ENCODE data around the gene EGFLAM.
"Not testable (repeated sequence)": the region's sequence is repeated elsewhere in the genome, so short reads cannot be mapped to it uniquely, and the experiment has no call there.

Gene EGFLAM

DNA sequence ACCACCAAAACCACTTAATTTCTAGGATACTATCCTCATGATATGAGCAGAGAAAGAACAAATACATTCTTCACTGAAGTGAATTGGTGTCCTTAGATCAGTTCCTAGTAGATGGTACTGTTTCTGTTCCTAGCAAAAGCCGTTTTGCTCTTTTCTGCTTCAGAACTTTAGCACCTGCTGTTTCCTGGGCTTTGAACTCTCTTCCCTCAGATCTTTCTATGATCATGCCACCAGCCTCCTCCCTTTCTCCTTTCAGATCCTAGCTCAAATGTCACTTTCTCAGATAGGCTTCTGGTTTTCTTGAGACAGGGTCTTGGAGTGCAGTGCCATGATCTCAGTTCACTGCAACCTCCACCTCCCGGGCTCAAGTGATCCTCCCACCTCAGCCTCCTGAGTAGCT is 118.0 kb downstream of the EGFLAM start:
- no peak for DNase-seq (ENCODE audit: low spot score)

DNA sequence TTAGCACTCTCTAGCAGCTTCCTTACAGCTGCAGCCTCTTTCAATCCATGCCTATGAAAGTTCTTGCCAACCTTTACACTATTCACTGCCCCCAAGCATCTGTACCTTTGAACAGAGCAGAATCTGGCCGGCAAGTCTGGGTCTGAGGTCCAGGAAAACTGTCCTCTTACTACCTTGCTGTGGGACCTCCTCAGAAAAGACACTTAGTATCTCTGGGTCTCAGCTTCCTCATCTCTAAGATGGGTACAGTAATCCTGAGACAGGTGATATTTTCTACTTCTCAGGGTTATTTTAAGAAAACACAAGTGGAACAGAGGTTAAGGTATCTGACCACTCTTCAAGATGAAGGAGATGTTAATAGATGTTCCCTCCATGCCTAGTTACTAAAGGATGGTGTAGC is 120.2 kb downstream of the EGFLAM start:
- no peak for DNase-seq (ENCODE audit: low spot score)

DNA sequence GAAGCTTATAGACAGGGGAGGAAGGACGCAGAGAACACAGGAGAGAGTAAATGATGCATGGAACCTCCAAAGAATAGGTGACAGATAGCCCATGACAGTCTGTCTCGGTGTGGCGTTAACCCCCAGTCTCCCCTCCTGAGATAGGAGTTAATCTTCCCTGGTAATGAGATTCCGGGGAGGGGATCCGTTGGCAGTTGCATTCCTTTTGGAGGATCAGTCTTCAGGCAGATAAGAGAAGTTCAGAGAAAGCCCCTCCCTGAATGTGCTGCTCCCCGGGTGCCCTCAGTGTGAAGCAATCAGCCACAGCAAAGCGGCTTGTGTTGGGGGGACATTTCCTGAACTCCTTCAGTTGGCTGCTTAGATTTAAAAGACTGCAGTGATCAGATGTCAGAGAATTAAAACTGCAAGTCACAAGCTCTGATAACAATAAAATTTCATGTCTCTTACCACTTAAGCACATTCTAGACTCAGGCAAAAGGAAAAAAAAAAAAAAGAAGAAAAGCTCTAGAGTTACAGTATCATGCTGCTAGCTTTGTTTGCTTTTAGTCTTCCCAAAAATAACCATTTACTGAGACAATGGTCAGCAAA is 121.1 kb downstream of the EGFLAM start:
- no peak for DNase-seq (ENCODE audit: low spot score)

GRCh38 chr5:38380537-38380936 is 122.2 kb downstream of the EGFLAM start:
- no peak for DNase-seq (ENCODE audit: low spot score)

GRCh38 chr5:38381361-38381760 is 123.0 kb downstream of the EGFLAM start:
- DNase-seq (ENCODE audit: low spot score): no peak

- peak; percentile 28 for DNase-seq (ENCODE audit: low spot score)
Measured at GRCh38 chr5:38382898-38383297, 124.5 kb downstream of the EGFLAM start.

GRCh38 chr5:38383701-38384100 is 125.3 kb downstream of the EGFLAM start:
- no peak for DNase-seq (ENCODE audit: low spot score)

DNA sequence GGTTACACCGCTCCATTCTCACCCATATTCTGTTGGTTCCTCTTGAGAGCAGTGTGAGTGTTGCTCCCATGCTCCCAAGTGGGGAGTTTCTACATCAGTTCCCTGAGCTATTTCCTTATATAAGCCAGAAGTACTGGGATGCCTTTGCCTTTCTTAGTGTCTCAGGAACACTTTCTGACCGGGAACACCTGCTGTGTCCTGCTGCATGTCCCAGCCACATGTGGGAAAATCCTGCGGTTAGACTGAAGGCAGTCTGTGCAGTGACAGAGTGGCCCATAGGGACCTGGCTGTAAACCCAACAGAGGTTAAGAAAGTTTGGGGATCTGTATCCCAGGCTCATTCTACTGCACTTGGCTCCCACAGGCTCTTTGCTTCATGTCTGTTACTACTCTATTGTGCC is 126.0 kb downstream of the EGFLAM start:
- no peak for DNase-seq (ENCODE audit: low spot score)

DNA sequence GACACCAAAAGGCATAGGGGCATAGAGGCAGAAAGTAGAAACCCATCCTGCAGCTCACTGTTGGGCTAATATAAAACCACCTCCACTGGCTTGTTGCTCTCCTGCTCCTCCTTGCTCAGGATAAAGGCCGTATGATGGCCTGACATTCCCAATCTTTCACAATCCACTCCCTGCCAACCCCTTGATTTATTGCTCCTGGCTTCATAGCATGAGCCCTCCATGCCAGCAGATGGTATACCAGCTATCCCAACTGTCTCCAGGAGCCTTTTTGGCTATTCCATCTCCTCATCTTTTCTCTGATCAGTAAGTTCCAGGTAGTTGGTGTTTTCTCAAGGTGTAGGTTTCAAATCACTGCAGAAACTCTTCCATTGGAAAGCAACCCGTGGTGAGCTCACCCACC is 128.8 kb downstream of the EGFLAM start:
- DNase-seq (ENCODE audit: low spot score): no peak

DNA sequence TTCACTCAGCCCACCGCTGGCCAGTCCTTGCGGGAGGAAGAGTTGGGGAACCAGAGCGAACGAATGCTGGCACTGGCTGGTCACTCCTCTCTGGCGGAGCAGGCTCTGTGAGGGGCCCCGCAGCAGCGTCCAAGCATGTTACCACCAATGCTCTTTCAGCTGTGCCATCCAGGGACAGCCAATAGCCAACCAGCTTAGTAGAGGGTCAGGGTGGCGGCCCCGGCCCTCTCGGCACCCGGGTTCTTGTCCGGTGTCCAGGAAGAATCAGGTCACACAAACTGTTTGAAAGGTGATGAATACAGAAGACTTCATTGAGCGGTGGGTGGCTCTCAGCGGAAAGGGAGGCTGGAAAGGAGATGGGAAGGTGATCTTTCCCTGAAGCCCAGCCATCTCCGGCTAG is 135.3 kb downstream of the EGFLAM start:
- no peak for DNase-seq (ENCODE audit: low spot score)

- no peak for DNase-seq (ENCODE audit: low spot score)
Measured at GRCh38 chr5:38396766-38397165, 138.4 kb downstream of the EGFLAM start.

GRCh38 chr5:38400365-38400764 is 142.0 kb downstream of the EGFLAM start:
- DNase-seq (ENCODE audit: low spot score): no peak

GRCh38 chr5:38401145-38401544 is 142.8 kb downstream of the EGFLAM start:
- no peak for DNase-seq (ENCODE audit: low spot score)

DNA sequence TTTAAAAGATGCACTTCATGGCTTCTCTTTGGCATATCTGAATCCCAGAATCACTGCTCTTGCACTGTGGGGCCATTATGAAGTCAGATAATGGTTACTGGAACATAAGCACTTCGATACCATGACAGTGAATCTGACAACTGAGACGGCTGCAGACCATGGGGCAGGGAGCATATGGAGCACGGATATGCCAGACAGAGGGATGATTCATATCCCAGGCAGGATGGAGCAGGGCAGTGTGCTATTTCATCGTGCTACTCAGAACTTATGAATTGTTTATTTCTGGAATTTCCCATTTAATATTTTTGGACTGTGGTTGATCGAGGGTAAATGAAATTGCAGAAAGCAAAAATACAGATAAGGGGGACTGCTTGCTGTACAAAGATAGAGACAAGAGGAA is 145.0 kb downstream of the EGFLAM start:
- no peak for DNase-seq (ENCODE audit: low spot score)

GRCh38 chr5:38403877-38404635 is 145.7 kb downstream of the EGFLAM start:
- no peak for DNase-seq (ENCODE audit: low spot score)

- no peak for DNase-seq (ENCODE audit: low spot score)
Measured at GRCh38 chr5:38404667-38405276, 146.4 kb downstream of the EGFLAM start.

GRCh38 chr5:38408446-38409198 is 150.3 kb downstream of the EGFLAM start:
- no peak for DNase-seq (ENCODE audit: low spot score)

- DNase-seq (ENCODE audit: low spot score): no peak
Measured at GRCh38 chr5:38410304-38410990, 152.1 kb downstream of the EGFLAM start.

- no peak for DNase-seq (ENCODE audit: low spot score)
Measured at GRCh38 chr5:38413696-38414095, 155.3 kb downstream of the EGFLAM start.

GRCh38 chr5:38414348-38414747 is 156.0 kb downstream of the EGFLAM start:
- DNase-seq (ENCODE audit: low spot score): no peak

- not testable (repeated sequence) for DNase-seq (ENCODE audit: low spot score)
Measured at GRCh38 chr5:38415772-38416171, 157.4 kb downstream of the EGFLAM start.

- no peak for DNase-seq (ENCODE audit: low spot score)
Measured at GRCh38 chr5:38417658-38418017, 159.3 kb downstream of the EGFLAM start.
